ENCODE measurements around the gene PLAU. TPM values are rescaled to one million over a fixed set of nuclear protein-coding genes. Genes with fewer than 3 reads are reported as not detected.

Gene PLAU
- 18.1 and 26.0 TPM in 2 replicates for total RNA-seq

GRCh38 chr10:73910764-73911552 is at the start of gene PLAU:
TSS of gene PLAU (plus strand) at chr10:73911132. CDS start at chr10:73911556, 424 bp downstream.

GRCh38 chr10:73874267-73875138 is 36.4 kb upstream of the PLAU start, which contains the start of gene CAMK2G:
TSS of gene CAMK2G (minus strand) at chr10:73874555. CDS start at chr10:73874461, 94 bp downstream.

Other genes starting within 250 kb of the PLAU start
- gene AGAP5, start 213.0 kb upstream of the PLAU start, total RNA-seq, result 2.4 and 6.0 TPM in 2 replicates
- 69.4 and 72.9 TPM in 2 replicates for gene SEC24C, start 166.8 kb upstream of the PLAU start, total RNA-seq
- gene CHCHD1, start 129.1 kb upstream of the PLAU start, total RNA-seq, result 25.3 and 25.8 TPM in 2 replicates
- gene ZSWIM8, start 125.5 kb upstream of the PLAU start, total RNA-seq, result 60.9 and 68.8 TPM in 2 replicates
- 21.5 and 24.4 TPM in 2 replicates for gene NDST2, start 99.5 kb upstream of the PLAU start, total RNA-seq
- gene CAMK2G, start 36.6 kb upstream of the PLAU start, total RNA-seq, result 31.8 and 33.1 TPM in 2 replicates
- 237 and 261 TPM in 2 replicates for gene VCL, start 87.0 kb downstream of the PLAU start, total RNA-seq
- 80.6 and 95.1 TPM in 2 replicates for gene AP3M1, start 239.7 kb downstream of the PLAU start, total RNA-seq
- 89.0 and 101 TPM in 2 replicates for gene ADK, start 240.1 kb downstream of the PLAU start, total RNA-seq